Measurements from ENCODE around the gene RASD2. TPM values are rescaled to one million over a fixed set of nuclear protein-coding genes. Genes with fewer than 3 reads are reported as not detected.

Gene RASD2
- total RNA-seq, 1 donor, result 0.52 TPM

DNA sequence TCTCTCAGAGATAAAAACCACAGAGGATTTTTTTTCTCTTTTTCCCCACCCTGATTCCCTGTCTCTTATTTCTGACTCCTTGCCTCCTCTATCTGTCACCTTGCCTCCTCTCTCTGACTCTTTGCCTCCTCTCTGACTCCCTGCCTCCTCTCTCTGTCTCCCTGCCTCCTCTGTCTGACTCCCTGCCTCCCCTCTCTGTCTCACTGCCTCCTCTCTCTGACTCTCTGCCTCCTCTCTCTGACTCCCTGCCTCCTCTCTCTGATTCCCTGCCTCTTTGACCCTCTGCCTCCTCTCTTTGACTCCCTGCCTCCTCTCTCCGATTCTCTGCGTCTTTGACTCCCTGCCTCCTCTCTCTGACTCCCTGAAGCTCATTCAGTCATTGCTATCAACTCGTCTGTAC is 3.1 kb downstream of the RASD2 start:
- H3K9me3 ChIP-seq (ENCODE audit: low read depth, low read length), result no peaks in the 10 kb centered on the region
- H3K4me1 ChIP-seq (ENCODE audit: insufficient read depth, low read length), result peaks cover 18% of the 10 kb centered on the region
- H3K4me3 ChIP-seq (ENCODE audit: low read length), result no peak overlapping the region
- peaks cover 26% of the 10 kb centered on the region for H3K27me3 ChIP-seq (ENCODE audit: insufficient read depth, low read length)

- H3K27me3 ChIP-seq (ENCODE audit: insufficient read depth, low read length), result peaks cover 21% of the 10 kb centered on the region
- peaks cover 18% of the 10 kb centered on the region for H3K4me1 ChIP-seq (ENCODE audit: insufficient read depth, low read length)
- no peaks in the 10 kb centered on the region for H3K9me3 ChIP-seq (ENCODE audit: low read depth, low read length)
- no peak overlapping the region for H3K4me3 ChIP-seq (ENCODE audit: low read length)
These were observed 3.6 kb downstream of the RASD2 start for GRCh38 chr22:35544189-35544588.

GRCh38 chr22:35544827-35545226 is 4.2 kb downstream of the RASD2 start:
- H3K4me3 ChIP-seq (ENCODE audit: low read length), result no peak overlapping the region
- H3K27me3 ChIP-seq (ENCODE audit: insufficient read depth, low read length), result peaks cover 18% of the 10 kb centered on the region
- H3K4me1 ChIP-seq (ENCODE audit: insufficient read depth, low read length), result peaks cover 15% of the 10 kb centered on the region
- H3K9me3 ChIP-seq (ENCODE audit: low read depth, low read length), result no peaks in the 10 kb centered on the region

GRCh38 chr22:35546886-35547285 is 6.3 kb downstream of the RASD2 start:
- H3K27me3 ChIP-seq (ENCODE audit: insufficient read depth, low read length), result peaks cover 6% of the 10 kb centered on the region
- no peaks in the 10 kb centered on the region for H3K9me3 ChIP-seq (ENCODE audit: low read depth, low read length)
- H3K4me1 ChIP-seq (ENCODE audit: insufficient read depth, low read length), result no peaks in the 10 kb centered on the region
- H3K4me3 ChIP-seq (ENCODE audit: low read length), result no peak overlapping the region

DNA sequence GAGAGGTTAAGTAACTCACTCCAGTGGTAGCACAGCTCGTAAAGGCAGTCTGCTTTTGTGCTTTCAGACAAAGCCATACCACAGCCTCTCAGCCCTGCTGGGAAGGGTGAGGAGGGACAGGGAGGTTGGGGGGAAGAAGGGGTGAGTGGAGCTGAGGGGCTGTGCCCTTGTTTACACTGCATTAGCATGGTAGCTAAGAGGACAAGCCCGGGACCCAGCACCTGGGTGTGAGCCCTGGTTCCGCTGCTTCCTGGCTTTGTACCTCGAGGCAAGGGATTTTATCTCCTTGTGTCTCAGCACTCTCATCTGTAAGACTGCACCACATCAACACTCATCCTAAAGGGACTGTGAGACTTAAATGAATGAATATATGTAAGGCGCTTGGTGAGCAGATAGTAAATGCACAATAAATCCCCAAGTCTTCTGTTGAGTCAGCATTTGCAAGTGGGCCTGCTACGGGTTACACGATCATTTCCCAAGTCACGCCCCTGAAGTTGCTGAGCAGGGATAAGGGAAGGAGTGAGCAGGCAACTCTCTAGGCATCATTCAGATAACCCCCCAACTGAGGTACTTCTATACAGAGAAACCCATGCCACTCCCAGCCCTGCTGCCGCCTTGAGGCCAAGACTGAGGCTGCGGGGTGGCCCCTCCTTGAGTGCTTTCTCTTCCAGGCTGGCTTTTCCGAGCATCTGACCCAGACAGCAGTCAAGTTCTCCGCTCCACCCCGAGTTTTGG is 7.5 kb downstream of the RASD2 start:
- Histone ChIP-seq H3K27me3 (ENCODE audit: insufficient read depth, low read length) (no peaks in the 10 kb centered on the region), H3K4me3 (ENCODE audit: low read length) (no peak overlapping the region), H3K9me3 (ENCODE audit: low read depth, low read length) (no peaks in the 10 kb centered on the region), H3K4me1 (ENCODE audit: insufficient read depth, low read length) (peaks cover 6% of the 10 kb centered on the region)

DNA sequence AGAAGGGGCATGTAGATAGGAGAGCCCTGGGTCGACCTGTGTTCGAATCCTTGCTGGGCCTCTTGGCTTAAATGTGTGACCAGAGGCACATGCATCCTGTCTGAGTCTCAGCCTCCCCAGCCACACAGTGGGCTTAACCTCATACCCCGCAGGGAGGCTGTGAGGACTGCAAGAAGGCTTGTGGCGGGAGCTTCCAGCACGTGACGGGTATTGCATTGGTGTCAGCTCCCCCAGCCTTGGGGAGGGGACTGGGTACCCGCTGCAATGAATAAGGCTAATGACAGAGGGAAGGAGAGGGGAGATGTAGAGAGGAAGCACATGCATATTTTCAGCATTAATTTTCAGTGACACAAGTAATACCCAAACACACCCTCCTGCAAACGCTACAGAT is 8.1 kb downstream of the RASD2 start:
- H3K4me1 ChIP-seq (ENCODE audit: insufficient read depth, low read length), result peaks cover 6% of the 10 kb centered on the region
- H3K4me3 ChIP-seq (ENCODE audit: low read length), result no peak overlapping the region
- no peaks in the 10 kb centered on the region for H3K27me3 ChIP-seq (ENCODE audit: insufficient read depth, low read length)
- H3K9me3 ChIP-seq (ENCODE audit: low read depth, low read length), result no peaks in the 10 kb centered on the region

DNA sequence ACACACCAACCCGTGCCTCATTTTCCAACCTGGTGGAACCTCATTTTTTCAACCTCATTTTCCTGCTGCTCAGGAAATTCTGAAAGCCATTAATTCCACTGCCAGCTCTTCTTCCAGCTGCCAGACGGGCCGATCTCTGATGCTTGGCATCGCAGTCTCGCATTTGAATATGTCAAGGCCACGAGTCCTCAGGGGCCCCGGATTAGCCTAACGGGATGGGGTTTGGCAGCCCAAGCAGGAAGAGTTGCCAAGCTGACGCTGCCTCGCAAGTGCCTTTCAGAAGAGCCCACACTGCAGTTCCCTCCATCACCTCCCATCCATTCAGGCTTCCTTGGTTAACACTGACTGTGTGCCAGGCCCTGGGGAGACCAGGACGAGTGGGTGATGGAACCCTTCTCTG is 8.7 kb downstream of the RASD2 start:
- Histone ChIP-seq H3K4me3 (ENCODE audit: low read length) (no peak overlapping the region), H3K27me3 (ENCODE audit: insufficient read depth, low read length) (no peaks in the 10 kb centered on the region), H3K4me1 (ENCODE audit: insufficient read depth, low read length) (peaks cover 6% of the 10 kb centered on the region), H3K9me3 (ENCODE audit: low read depth, low read length) (no peaks in the 10 kb centered on the region)

GRCh38 chr22:35551549-35552177 is 11.0 kb downstream of the RASD2 start:
- Histone ChIP-seq H3K9me3 (ENCODE audit: low read depth, low read length) (no peaks in the 10 kb centered on the region), H3K4me1 (ENCODE audit: insufficient read depth, low read length) (peaks cover 6% of the 10 kb centered on the region), H3K27me3 (ENCODE audit: insufficient read depth, low read length) (no peaks in the 10 kb centered on the region), H3K4me3 (ENCODE audit: low read length) (no peak overlapping the region)

- H3K4me1 ChIP-seq (ENCODE audit: insufficient read depth, low read length), result peaks cover 6% of the 10 kb centered on the region
- H3K4me3 ChIP-seq (ENCODE audit: low read length), result no peak overlapping the region
- no peaks in the 10 kb centered on the region for H3K27me3 ChIP-seq (ENCODE audit: insufficient read depth, low read length)
- no peaks in the 10 kb centered on the region for H3K9me3 ChIP-seq (ENCODE audit: low read depth, low read length)
These were observed 11.7 kb downstream of the RASD2 start for GRCh38 chr22:35552196-35552842.

DNA sequence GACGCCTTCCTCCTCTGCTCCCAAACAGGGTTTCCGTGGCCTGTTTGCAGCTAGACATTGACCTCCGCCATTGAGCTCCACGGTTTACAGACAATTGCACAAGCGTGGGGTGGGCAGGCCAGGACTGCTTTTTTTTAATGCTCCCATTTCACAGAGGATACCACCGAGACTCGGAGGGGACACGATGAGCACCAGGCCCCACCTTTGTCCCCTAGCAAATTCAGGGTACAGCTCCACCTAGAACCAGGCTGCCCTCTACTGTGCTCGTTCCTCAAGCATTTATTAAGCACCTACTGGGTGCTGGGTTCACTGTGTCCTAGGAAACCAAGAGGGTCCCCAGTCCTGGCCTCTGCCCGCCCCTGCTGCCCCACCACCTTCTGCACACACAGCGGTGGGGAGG is 12.2 kb downstream of the RASD2 start:
- Histone ChIP-seq H3K9me3 (ENCODE audit: low read depth, low read length) (no peaks in the 10 kb centered on the region), H3K4me1 (ENCODE audit: insufficient read depth, low read length) (peaks cover 6% of the 10 kb centered on the region), H3K27me3 (ENCODE audit: insufficient read depth, low read length) (no peaks in the 10 kb centered on the region), H3K4me3 (ENCODE audit: low read length) (no peak overlapping the region)

DNA sequence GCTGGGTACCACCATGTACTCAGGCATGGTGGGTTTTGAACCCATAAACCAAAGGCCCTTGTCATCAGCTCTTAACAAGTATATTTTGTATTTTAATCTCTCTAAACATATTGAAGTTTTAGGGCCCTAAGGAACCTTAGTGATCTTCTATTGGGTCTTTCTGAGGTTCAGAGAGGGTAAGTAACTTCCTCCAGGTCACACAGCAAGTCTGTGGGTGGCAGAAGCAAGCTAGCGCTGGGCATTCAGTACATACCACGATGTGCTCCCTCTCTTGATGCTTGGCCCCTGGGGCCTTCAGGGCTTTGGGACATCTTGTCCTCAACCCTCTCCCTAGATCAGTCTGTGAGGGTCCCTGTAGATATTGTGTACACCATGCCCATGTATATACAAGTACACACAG is 12.7 kb downstream of the RASD2 start:
- Histone ChIP-seq H3K4me3 (ENCODE audit: low read length) (no peak overlapping the region), H3K9me3 (ENCODE audit: low read depth, low read length) (no peaks in the 10 kb centered on the region), H3K4me1 (ENCODE audit: insufficient read depth, low read length) (peaks cover 6% of the 10 kb centered on the region), H3K27me3 (ENCODE audit: insufficient read depth, low read length) (no peaks in the 10 kb centered on the region)

GRCh38 chr22:35554297-35554845 is 13.7 kb downstream of the RASD2 start:
- Histone ChIP-seq H3K9me3 (ENCODE audit: low read depth, low read length) (no peaks in the 10 kb centered on the region), H3K4me1 (ENCODE audit: insufficient read depth, low read length) (peaks cover 6% of the 10 kb centered on the region), H3K4me3 (ENCODE audit: low read length) (no peak overlapping the region), H3K27me3 (ENCODE audit: insufficient read depth, low read length) (no peaks in the 10 kb centered on the region)

GRCh38 chr22:35555483-35555890 is 14.9 kb downstream of the RASD2 start:
- Histone ChIP-seq H3K4me3 (ENCODE audit: low read length) (no peak overlapping the region), H3K4me1 (ENCODE audit: insufficient read depth, low read length) (peaks cover 6% of the 10 kb centered on the region), H3K9me3 (ENCODE audit: low read depth, low read length) (no peaks in the 10 kb centered on the region), H3K27me3 (ENCODE audit: insufficient read depth, low read length) (no peaks in the 10 kb centered on the region)

DNA sequence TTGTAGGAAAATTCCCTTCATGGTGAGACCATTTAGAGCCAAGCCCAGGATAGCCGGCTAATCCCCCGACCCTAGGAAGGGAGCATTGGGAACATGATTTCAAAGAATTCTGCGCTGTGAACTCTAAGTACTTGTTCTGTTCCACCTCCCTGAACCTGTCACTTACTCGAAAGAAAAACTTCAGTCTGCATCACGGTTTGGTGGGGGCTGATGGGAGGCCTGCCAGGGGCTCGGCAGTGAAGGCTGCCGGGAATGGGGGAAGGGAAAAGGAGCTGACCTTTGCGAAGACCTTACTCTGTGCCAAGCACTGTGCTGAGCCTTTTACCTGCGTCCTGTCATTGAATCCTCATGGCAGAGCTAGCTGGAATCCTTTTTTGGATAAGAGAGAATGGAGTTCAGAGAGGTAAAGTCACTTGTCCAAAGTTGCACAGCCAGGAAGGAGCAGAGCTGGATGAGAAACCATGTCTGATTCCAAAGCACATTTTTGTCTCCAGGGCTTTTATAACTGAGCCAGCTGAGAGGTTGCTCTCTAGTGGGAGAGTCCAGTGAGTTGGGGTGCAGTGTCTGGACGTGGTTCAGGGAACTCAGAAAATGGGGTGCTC is 15.4 kb downstream of the RASD2 start:
- H3K4me1 ChIP-seq (ENCODE audit: insufficient read depth, low read length), result peaks cover 6% of the 10 kb centered on the region
- no peaks in the 10 kb centered on the region for H3K9me3 ChIP-seq (ENCODE audit: low read depth, low read length)
- no peak overlapping the region for H3K4me3 ChIP-seq (ENCODE audit: low read length)
- no peaks in the 10 kb centered on the region for H3K27me3 ChIP-seq (ENCODE audit: insufficient read depth, low read length)

- no peaks in the 10 kb centered on the region for H3K27me3 ChIP-seq (ENCODE audit: insufficient read depth, low read length)
- H3K4me3 ChIP-seq (ENCODE audit: low read length), result no peak overlapping the region
- H3K9me3 ChIP-seq (ENCODE audit: low read depth, low read length), result no peaks in the 10 kb centered on the region
- H3K4me1 ChIP-seq (ENCODE audit: insufficient read depth, low read length), result peaks cover 6% of the 10 kb centered on the region
These were observed 16.0 kb downstream of the RASD2 start for GRCh38 chr22:35556666-35557065.
